Measurements from ENCODE around the gene CATSPERB. TPM values are rescaled to one million over a fixed set of nuclear protein-coding genes. Genes with fewer than 3 reads are reported as not detected.
A peak's percentile ranks its signal among the peaks of the same experiment; 100 is the strongest.
"Not testable (repeated sequence)": the region's sequence is repeated elsewhere in the genome, so short reads cannot be mapped to it uniquely, and the experiment has no call there.

Gene CATSPERB
- total RNA-seq, 4 donors from 2014 or later, result 0.11 to 2.9 (median 0.91) TPM

DNA sequence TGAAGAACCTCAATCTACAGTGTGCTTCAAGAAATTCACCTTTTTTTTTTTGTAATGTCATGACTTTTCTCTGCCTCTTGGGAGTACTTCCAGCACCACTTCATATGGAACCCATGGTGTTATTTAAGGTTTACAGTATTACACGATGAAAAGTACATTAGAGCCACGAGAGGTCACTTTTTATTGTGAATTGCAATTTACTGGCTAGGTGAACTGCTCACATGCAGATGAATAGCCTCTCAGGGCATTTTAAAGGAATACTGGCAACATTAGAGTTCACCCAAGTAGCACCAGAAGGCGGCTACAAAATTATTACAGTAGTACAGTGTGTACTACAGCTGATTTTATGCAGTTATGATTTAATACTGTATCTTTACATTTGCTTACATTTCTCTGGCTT is 122.7 kb downstream of the CATSPERB start:
- H3K4me3 ChIP-seq, result no peak overlapping the region
- no peaks in the 10 kb centered on the region for H3K36me3 ChIP-seq
- no peaks in the 10 kb centered on the region for H3K9me3 ChIP-seq
- H3K4me1 ChIP-seq, result no peaks in the 10 kb centered on the region
- TF ChIP-seq POLR2AphosphoS5 (IDR thresholded peaks at IDR 0.05) (no peak), POLR2A (IDR thresholded peaks at IDR 0.05; ENCODE audit: low read depth) (no peak), EP300 (IDR thresholded peaks at IDR 0.05) (no peak)
- TF ChIP-seq, protein P1, sequence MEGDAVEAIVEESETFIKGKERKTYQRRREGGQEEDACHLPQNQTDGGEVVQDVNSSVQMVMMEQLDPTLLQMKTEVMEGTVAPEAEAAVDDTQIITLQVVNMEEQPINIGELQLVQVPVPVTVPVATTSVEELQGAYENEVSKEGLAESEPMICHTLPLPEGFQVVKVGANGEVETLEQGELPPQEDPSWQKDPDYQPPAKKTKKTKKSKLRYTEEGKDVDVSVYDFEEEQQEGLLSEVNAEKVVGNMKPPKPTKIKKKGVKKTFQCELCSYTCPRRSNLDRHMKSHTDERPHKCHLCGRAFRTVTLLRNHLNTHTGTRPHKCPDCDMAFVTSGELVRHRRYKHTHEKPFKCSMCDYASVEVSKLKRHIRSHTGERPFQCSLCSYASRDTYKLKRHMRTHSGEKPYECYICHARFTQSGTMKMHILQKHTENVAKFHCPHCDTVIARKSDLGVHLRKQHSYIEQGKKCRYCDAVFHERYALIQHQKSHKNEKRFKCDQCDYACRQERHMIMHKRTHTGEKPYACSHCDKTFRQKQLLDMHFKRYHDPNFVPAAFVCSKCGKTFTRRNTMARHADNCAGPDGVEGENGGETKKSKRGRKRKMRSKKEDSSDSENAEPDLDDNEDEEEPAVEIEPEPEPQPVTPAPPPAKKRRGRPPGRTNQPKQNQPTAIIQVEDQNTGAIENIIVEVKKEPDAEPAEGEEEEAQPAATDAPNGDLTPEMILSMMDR (IDR thresholded peaks at IDR 0.05), result no peak
- WGBS, result 57% methylated on average over 3 of the region's 3 CpGs
- peaks cover 0 to 6% (median 0%) of the 10 kb centered on the region in 4 donors for H3K27me3 ChIP-seq
- intact Hi-C loops (cut with DNase I), result no loop called here
- no peak for DNase-seq (ENCODE audit: extremely low spot score)
- H3K27ac ChIP-seq (replicated peaks in 1 of 4), result no peak overlapping the region

DNA sequence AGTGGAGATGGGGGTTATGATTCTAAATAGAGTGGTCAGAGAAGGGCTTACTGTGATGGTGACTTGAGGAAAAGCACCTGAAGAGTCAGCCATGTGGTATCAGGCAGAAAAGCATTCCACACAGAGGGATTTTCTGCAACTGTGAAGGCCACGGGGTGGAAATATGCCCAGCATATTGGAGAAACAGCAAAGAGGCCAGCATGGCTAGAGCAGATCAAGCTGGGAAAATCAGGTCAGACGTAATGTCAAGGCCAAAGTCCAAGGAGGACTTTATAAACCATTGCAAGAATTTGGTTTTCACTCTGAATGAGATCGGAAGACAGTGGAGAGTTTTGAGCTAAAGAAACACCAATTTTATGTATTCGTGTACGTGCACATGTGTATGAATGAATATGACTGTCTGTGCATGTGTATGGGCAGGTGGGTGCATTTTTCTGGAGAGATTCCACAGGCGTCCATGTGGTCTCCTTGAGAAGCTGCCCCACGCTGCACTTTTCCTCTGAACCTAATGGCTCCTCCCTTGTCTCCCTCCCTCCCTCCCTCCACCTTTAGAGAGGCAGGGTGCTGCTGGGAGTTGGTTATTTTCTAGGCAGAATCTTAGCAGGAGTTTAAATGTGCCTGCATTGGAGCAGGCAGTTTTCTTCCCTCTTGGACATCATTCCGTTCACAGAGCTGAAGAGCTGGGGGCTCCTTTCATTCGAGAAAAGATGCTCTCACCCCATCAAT is 124.4 kb downstream of the CATSPERB start:
- WGBS, result 69% methylated on average over 9 of the region's 9 CpGs
- H3K4me1 ChIP-seq, result no peaks in the 10 kb centered on the region
- no peak for TF ChIP-seq EP300 (IDR thresholded peaks at IDR 0.05)
- TF ChIP-seq, protein P1 (IDR thresholded peaks at IDR 0.05), result no peak
- no peak for TF ChIP-seq POLR2AphosphoS5 (IDR thresholded peaks at IDR 0.05)
- TF ChIP-seq POLR2A (IDR thresholded peaks at IDR 0.05; ENCODE audit: low read depth), result no peak
- no peaks in the 10 kb centered on the region for H3K36me3 ChIP-seq
- H3K27me3 ChIP-seq, result peaks cover 0 to 10% (median 0%) of the 10 kb centered on the region in 4 donors
- DNase-seq (ENCODE audit: extremely low spot score), result no peak
- no peaks in the 10 kb centered on the region for H3K9me3 ChIP-seq
- H3K27ac ChIP-seq (replicated peaks in 1 of 4), result peak overlapping the region in 1 of 4 donors; percentile 36
- intact Hi-C loops (cut with DNase I), result no loop called here
- no peak overlapping the region for H3K4me3 ChIP-seq

DNA sequence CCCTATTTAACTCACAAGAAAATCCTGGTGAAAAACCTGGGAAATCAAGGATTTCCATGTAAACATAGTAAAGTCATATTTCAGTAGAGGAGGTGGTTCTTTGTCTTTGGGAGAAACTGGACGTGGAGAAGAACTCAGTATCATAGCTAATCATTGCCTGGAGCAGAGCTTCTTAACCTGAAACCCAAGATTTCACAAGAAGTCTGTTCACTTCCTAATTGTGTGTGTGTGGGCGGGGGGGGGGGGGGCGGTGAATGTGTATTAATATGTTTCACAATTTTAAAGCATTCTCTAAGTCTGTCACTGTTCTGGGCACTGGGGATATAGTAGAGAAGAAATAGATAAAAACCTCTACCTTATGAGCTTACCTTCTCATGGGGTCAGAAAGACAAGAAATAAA is 125.0 kb downstream of the CATSPERB start:
- intact Hi-C loops (cut with DNase I), result no loop called here
- Histone ChIP-seq H3K36me3 (no peaks in the 10 kb centered on the region), H3K27me3 (peaks cover 0 to 10% (median 0%) of the 10 kb centered on the region in 4 donors), H3K27ac (replicated peaks in 1 of 4) (peak overlapping the region in 1 of 4 donors; percentile 36), H3K4me1 (no peaks in the 10 kb centered on the region), H3K4me3 (no peak overlapping the region), H3K9me3 (no peaks in the 10 kb centered on the region)
- no peak for DNase-seq (ENCODE audit: extremely low spot score)
- TF ChIP-seq, protein P1 (IDR thresholded peaks at IDR 0.05), result no peak
- TF ChIP-seq POLR2A (IDR thresholded peaks at IDR 0.05; ENCODE audit: low read depth) (no peak), EP300 (IDR thresholded peaks at IDR 0.05) (no peak), POLR2AphosphoS5 (IDR thresholded peaks at IDR 0.05) (no peak)
- 65% methylated on average over 3 of the region's 3 CpGs for WGBS

DNA sequence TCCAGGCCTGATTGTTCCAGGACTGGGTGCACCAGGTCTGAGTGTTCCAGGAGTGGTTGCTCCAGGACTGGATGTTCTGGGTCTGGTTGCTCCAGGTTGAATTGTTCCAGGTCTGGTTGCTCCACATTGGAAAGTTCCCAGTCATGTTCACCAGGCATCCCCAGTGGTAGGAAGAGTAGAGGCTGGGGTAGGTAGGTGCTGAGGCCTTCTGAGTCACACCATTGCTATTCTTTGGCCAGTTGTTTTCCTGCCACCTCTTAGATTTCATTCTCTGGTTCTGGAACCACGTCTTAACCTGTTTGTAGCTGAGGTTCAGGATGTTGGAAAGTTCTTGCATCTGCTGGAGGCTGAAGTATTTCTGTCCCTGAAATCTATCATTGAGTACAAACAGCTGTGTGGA is 127.3 kb downstream of the CATSPERB start:
- H3K4me1 ChIP-seq; H3K4me3 ChIP-seq; intact Hi-C loops (cut with DNase I); H3K9me3 ChIP-seq; DNase-seq (ENCODE audit: extremely low spot score); H3K36me3 ChIP-seq: not testable (repeated sequence)
- TF ChIP-seq EP300 (IDR thresholded peaks at IDR 0.05) (peak; percentile 43), POLR2AphosphoS5 (IDR thresholded peaks at IDR 0.05) (peak in 1 of 2 donors; percentile 6)
- WGBS, result 91% methylated on average over 1 of the region's 1 CpG
- Histone ChIP-seq H3K27me3 (peaks cover 0 to 10% (median 0%) of the 10 kb centered on the region in 4 donors), H3K27ac (replicated peaks in 1 of 4) (peak overlapping the region in 1 of 4 donors; percentile 65)

DNA sequence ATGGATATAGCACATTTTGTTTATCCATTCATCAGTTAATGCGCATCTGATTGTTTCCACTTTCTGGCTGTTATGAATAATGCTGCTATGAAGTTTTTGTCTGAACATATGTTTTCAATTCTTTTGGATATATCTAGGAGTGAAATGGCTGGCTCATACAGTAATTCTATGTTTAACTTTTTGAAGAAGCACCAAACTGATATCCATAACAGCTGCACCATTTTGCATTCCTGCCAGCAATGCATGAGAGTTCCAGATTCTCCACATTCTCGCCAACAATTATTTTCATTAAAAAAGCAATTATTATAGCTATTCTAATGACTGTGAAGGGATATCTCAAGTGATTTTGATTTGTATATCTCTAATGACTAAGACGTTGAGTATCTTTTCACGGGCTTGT is 131.9 kb downstream of the CATSPERB start:
- H3K4me1 ChIP-seq, result no peaks in the 10 kb centered on the region
- peaks cover 0 to 4% (median 0%) of the 10 kb centered on the region in 4 donors for H3K27me3 ChIP-seq
- TF ChIP-seq, protein P1 (IDR thresholded peaks at IDR 0.05), result no peak
- TF ChIP-seq POLR2AphosphoS5 (IDR thresholded peaks at IDR 0.05) (no peak), POLR2A (IDR thresholded peaks at IDR 0.05; ENCODE audit: low read depth) (no peak), EP300 (IDR thresholded peaks at IDR 0.05) (no peak)
- H3K4me3 ChIP-seq, result no peak overlapping the region
- DNase-seq (ENCODE audit: extremely low spot score), result no peak
- H3K36me3 ChIP-seq, result no peaks in the 10 kb centered on the region
- WGBS, result 50% methylated on average over 4 of the region's 4 CpGs
- H3K27ac ChIP-seq (replicated peaks in 1 of 4), result no peak overlapping the region
- peaks cover 0 to 4% (median 0%) of the 10 kb centered on the region in 4 donors for H3K9me3 ChIP-seq
- intact Hi-C loops (cut with DNase I), result no loop called here

Measured in esophagus muscularis mucosa (tissue), 4 donors.